Measurements from ENCODE around the gene INF2.

The INF2 gene

DNA sequence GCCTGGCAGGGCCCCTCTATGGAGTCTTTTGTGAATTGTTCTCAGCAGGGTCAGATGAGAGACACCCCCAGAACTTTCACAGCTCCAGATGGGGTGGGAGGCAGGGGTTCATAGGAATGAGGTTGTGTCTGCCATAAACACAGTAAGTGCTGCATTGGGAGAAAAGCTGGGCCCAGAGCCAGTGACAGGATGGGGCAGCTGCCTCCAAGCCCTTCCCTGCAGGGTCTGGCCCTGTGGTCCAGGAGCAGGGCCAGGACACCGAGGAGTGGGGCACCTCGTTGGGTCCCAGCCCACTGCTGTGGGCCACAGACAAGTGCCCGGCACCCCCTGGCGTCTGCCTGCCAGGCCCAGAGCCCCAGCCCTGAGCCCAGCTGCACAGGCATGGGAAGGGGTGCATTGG, 13.3 kb downstream of the INF2 start:
- DNase-seq (ENCODE audit: low read depth in 2 of 2) = no peak

- DNase-seq (ENCODE audit: low read depth in 2 of 2) = no peak
These were observed 13.9 kb downstream of the INF2 start for GRCh38 chr14:104703269-104703668.

DNA sequence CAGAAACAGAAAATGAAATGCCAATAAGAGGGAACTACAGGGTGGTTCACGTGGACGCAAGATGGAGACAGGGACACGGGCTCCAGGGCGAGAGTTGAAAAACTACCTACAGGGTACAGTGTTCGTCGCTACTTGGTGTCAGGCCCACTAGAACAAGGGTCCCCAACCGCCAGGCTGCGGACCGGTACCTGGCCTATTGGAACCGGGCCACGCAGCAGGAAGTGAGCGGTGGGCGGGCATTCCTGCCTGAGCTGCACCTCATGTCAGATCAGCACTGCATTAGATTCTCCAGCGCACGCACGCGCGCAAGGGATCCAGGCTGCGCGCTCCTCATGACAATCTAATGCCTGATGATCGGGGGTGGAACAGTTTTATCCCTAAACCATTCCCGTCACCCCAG, 14.8 kb downstream of the INF2 start:
- DNase-seq (ENCODE audit: low read depth in 2 of 2) = no peak

GRCh38 chr14:104705340-104706047, 16.1 kb downstream of the INF2 start:
- DNase-seq (ENCODE audit: low read depth in 2 of 2) = no peak

DNA sequence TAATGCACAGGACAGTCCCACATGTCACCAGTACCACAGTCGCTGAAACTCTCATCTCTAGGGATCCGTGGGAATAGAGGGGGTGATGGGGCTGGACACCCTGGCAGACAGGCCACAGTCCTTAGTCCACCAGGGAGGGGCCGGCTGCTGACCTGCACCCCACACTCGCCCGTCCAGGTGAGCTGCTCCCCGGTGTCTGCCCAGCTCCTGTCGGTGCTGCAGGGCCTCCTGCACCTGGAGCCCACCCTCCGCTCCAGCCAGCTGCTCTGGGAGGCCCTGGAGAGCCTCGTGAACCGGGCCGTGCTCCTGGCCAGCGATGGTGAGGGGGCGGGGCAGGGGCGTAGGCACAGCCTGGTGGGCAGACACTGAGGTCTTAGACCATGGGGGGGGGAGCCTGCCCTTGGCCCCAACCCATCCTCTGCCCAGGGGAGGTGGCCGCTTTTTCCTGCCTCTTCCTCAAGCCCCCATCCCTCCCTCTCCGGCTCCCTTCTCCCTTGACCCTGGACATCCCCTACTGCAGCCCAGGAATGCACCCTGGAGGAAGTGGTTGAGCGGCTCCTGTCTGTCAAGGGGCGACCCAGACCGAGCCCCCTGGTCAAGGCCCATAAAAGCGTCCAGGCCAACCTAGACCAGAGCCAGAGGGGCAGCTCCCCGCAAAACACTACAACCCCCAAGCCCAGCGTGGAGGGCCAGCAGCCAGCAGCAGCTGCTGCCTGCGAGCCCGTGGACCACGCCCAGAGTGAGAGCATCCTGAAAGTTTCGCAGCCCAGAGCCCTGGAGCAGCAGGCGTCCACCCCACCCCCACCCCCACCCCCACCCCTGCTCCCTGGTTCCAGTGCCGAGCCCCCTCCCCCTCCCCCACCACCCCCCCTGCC, 17.6 kb downstream of the INF2 start:
- DNase-seq (ENCODE audit: low read depth in 2 of 2) = no peak

DNA sequence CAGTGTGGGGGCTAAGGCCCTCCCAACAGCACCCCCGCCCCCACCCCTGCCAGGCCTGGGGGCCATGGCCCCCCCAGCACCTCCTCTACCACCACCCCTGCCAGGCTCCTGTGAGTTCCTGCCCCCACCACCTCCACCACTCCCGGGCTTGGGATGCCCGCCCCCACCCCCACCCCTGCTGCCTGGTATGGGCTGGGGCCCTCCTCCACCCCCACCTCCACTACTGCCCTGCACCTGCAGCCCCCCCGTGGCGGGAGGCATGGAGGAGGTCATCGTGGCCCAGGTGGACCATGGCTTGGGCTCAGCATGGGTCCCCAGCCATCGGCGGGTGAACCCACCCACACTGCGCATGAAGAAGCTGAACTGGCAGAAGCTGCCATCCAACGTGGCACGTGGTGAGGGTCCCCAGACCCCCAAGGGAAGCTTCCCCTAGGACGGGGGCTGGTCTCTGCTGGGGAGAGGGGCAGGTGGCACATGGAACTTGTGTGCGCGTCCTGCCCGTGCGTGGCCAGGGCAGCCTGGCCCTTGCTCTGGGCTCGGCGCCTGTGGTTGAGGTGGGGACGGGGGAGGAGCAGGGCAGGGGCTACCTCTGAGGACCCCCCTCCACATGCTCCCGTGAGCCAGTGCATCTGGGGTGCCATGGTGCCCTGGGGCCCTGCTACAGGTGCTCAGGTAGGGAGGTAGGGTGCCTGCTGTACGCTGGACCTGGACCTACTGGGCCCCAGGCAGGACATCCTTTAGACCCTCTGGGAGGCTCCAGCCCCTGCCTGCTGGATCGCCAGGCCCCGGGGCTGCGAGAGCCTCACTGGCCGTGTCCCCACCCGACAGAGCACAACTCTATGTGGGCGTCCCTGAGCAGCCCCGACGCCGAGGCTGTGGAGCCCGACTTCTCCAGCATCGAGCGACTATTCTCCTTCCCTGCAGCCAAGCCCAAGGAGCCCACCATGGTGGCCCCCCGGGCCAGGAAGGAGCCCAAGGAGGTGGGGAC, 18.5 kb downstream of the INF2 start:
- DNase-seq (ENCODE audit: low read depth in 2 of 2) = no peak

DNA sequence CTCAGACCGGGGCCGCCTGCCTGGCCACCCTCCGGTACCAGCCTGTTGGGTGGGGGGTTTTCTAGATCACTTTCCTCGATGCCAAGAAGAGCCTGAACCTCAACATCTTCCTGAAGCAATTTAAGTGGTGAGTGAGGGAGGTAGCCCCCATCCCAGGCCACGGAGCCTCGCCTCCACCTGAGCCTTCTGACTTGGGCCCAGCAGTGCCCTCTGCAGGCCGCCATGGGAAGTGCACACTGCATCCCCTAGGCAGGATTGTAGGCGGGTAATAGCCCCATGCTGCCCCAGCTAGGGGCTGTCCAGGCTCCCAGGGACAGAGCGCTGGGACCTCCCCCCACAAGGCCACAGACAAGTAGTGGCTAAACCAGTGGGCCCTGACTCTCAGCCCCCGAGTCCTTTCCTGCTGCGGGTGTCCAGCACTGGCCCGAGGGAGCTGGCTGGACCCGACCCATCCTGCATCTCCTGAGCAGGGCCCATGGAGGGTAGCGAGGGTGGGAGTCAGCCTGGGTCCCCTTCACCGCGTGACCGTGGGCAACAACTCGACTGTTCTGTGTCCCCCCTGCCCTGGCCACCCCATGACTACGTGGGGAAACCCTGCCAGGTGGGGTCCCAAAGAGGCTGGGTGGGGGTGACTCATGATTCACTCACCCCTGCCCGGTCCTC, 19.3 kb downstream of the INF2 start:
- no peak for DNase-seq (ENCODE audit: low read depth in 2 of 2)

- DNase-seq (ENCODE audit: low read depth in 2 of 2) = no peak
These were observed 20.1 kb downstream of the INF2 start for GRCh38 chr14:104709387-104710039.

GRCh38 chr14:104710071-104710735, 20.8 kb downstream of the INF2 start:
- DNase-seq (ENCODE audit: low read depth in 2 of 2) = no peak

DNA sequence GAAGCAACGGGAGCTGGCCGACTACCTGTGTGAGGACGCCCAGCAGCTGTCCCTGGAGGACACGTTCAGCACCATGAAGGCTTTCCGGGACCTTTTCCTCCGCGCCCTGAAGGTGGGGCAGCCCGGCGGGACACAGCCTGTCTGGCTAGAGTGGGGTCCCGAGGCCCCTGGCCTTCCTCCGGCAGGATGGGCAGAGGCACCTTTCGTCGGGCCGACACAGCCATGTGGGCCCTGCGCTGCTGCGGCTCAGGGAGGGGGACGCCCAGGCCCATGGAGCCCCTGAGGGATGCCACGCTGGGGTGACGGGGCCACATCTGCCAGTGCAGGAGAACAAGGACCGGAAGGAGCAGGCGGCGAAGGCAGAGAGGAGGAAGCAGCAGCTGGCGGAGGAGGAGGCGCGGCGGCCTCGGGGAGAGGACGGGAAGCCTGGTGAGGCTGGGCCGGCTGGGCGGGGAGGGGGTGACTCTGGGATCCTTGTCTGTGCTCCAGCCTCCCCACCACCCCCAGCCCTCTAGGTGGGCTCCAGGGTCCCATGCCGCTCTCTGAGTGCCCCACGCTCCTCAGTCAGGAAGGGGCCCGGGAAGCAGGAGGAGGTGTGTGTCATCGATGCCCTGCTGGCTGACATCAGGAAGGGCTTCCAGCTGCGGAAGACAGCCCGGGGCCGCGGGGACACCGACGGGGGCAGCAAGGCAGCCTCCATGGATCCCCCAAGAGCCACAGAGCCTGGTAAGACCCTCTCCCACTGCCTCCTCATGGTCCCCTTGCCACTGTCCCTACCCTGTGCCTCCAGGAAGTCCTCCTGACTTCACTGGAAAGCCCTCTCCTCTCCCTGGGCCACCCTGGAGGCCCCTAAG, 23.7 kb downstream of the INF2 start:
- no peak for DNase-seq (ENCODE audit: low read depth in 2 of 2)

- DNase-seq (ENCODE audit: low read depth in 2 of 2) = no peak
These were observed 24.6 kb downstream of the INF2 start for GRCh38 chr14:104714066-104714465.

DNA sequence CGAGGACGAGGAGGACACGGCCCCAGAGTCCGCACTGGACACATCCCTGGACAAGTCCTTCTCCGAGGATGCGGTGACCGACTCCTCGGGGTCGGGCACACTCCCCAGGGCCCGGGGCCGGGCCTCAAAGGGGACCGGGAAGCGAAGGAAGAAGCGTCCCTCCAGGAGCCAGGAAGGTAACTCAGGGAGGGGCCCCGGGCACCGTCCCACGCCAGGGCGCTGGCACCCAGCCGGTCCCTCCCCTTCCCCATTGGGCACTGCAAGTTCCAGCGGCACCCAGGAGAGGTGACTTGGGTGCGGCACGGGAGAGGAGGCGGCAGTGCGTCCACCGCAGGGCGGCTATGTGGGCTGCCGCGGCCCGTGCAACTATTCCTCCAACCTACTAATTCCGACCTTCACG, 25.3 kb downstream of the INF2 start:
- DNase-seq (ENCODE audit: low read depth in 2 of 2) = no peak

- no peak for DNase-seq (ENCODE audit: low read depth in 2 of 2)
These were observed 26.0 kb downstream of the INF2 start for GRCh38 chr14:104715416-104715815.

DNA sequence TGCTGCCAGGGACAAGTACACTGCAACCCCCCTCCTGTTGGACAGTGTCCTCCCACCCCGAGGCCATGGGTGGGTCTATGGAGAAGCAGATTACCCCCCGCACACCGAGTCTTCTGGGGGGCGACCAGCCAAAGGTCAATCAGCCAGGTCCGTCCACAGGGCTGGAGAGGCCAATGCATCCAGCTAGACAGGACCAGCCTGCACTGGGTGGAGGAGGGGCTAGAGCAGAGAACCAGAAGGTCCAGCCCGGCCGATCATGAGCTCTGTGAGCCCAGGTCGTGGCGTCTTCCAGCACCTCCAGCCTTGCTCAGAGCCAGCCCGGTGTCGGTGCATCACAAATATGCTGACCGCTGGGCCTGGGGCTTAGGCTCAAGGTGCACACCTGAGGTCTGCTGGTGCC, 26.5 kb downstream of the INF2 start:
- no peak for DNase-seq (ENCODE audit: low read depth in 2 of 2)

- DNase-seq (ENCODE audit: low read depth in 2 of 2) = no peak
These were observed 27.7 kb downstream of the INF2 start for GRCh38 chr14:104717137-104717536.

- DNase-seq (ENCODE audit: low read depth in 2 of 2) = no peak
These were observed 28.2 kb downstream of the INF2 start for GRCh38 chr14:104717646-104718045.

- no peak for DNase-seq (ENCODE audit: low read depth in 2 of 2)
These were observed 28.7 kb downstream of the INF2 start for GRCh38 chr14:104718147-104718546.

- no peak for DNase-seq (ENCODE audit: low read depth in 2 of 2)
These were observed 29.5 kb downstream of the INF2 start for GRCh38 chr14:104718871-104719270.

- no peak for DNase-seq (ENCODE audit: low read depth in 2 of 2)
These were observed 29.9 kb downstream of the INF2 start for GRCh38 chr14:104719343-104719742.

Measured in fibroblast of skin of left biceps (primary cell).